ENCODE data around the gene PPL.

GRCh38 chr16:4917117-4917516, 19.8 kb downstream of the PPL start:
- TF ChIP-seq POLR2A (IDR thresholded peaks at IDR 0.05) (no peak), CTCF (IDR thresholded peaks at IDR 0.05) (no peak), EP300 (IDR thresholded peaks at IDR 0.05) (no peak)
